K562 (cell line): ENCODE measurements around the gene CDK14. TPM values are rescaled to one million over a fixed set of nuclear protein-coding genes. Genes with fewer than 3 reads are reported as not detected.

ENCODE experiments used
- ATAC-seq: fragments of 200-7000 bp; cut with Tn5 transposase; 3 replicates; pipeline ENCODE4 v1.9.1; 2020; ENCODE audit warnings: moderate library complexity
- BruUV-seq: library from RNA; stranded (reverse); fragments of 400-500 nt; replicated peaks from 2 replicates; lab custom pipeline; 2021; lab: Mats Ljungman, UMichigan
- CTCF ChIA-PET: fragments of 300-600 bp; formaldehyde crosslinking; extraction: SDS; loops from one replicate; lab custom pipeline; 2021; ENCODE audit warnings: low intra/inter-chr PET ratio; lab: Yijun Ruan, JAX
- POLR2A ChIA-PET: fragments of 300-600, 350-650 bp; sonication (Branson Sonifier 250); formaldehyde crosslinking; extraction: SDS; loops from one replicate; lab custom pipeline; 2021; ENCODE audit warnings: antibody characterized with exemption, inconsistent platforms; lab: Yijun Ruan, JAX
- DNase-seq, 4 experiments: peaks; one replicate each; pipeline versions ENCODE4 v3.0.0 to v3.0.0-alpha.2; 2011 to 2018; ENCODE audit warnings: low spot score in 3 of 4, mixed read lengths in 3 of 4; ENCODE audit errors: extremely low read depth in 1 of 4
- FAIRE-seq: peaks from 2 replicates; lab custom pipeline; 2011; peaks lifted over from hg19 to GRCh38; lab: Jason Lieb, UNC
- H2AFZ ChIP-seq: 2 replicates; pipeline ENCODE4 v1.6.0; 2011; ENCODE audit warnings: low read depth, low read length, control low read depth, inconsistent platforms
- H3K27ac ChIP-seq: fragments of 200-600 bp; 3 replicates; pipeline ENCODE4 v1.8.0; 2011; ENCODE audit warnings: low read depth, mild to moderate bottlenecking, control low read depth, inconsistent platforms, low read length, moderate library complexity, mixed read lengths; ENCODE audit errors: extremely low read depth
- H3K27me3 ChIP-seq, 2 experiments: fragments of 300-600 bp in 1 of 2; 2 replicates in 1 of 2; 3 replicates in 1 of 2; pipeline versions ENCODE4 v1.6.0 to v1.8.0; 2011; ENCODE audit warnings: inconsistent platforms in 2 of 2, low read length in 2 of 2, mild to moderate bottlenecking in 1 of 2, mixed read lengths in 1 of 2, moderate library complexity in 1 of 2; ENCODE audit not compliant: control insufficient read depth in 2 of 2, insufficient read depth in 2 of 2
- H3K36me3 ChIP-seq: fragments of 300-600 bp; 3 replicates; pipeline ENCODE4 v1.8.0; 2011; ENCODE audit warnings: mild to moderate bottlenecking, low read length, inconsistent platforms; ENCODE audit not compliant: control insufficient read depth, insufficient read depth
- H3K4me1 ChIP-seq, 2 experiments: fragments of 200-600 bp in 1 of 2; replicated peaks in 1 of 2; 2 replicates in 1 of 2; 3 replicates in 1 of 2; pipeline versions ENCODE4 v1.5.1 to v1.8.0; 2011; ENCODE audit warnings: inconsistent platforms in 2 of 2, low read length in 2 of 2, mild to moderate bottlenecking in 1 of 2, mixed read lengths in 1 of 2, moderate library complexity in 1 of 2; ENCODE audit not compliant: control insufficient read depth in 2 of 2, insufficient read depth in 2 of 2
- H3K4me2 ChIP-seq: 2 replicates; pipeline ENCODE4 v1.6.1; 2011; ENCODE audit warnings: low read length, control low read depth, inconsistent platforms, mixed read lengths; ENCODE audit not compliant: insufficient read depth
- H3K4me3 ChIP-seq: fragments of 200-600 bp; sonication (generic), shearing (Covaris generic); 2 replicates; pipeline ENCODE4 v1.5.1; 2016; ENCODE audit warnings: control low read depth, inconsistent platforms
- H3K79me2 ChIP-seq: fragments of 200-600 bp; 3 replicates; pipeline ENCODE4 v1.8.0; 2011; ENCODE audit warnings: low read length, inconsistent platforms; ENCODE audit not compliant: control insufficient read depth, insufficient read depth
- H3K9ac ChIP-seq, 2 experiments: 2 replicates each; pipeline versions ENCODE4 v1.6.0 to v1.6.1; 2011; ENCODE audit warnings: low read depth in 2 of 2, low read length in 2 of 2, control low read depth in 1 of 2, inconsistent platforms in 1 of 2, mild to moderate bottlenecking in 1 of 2, mixed read lengths in 1 of 2; ENCODE audit not compliant: insufficient read depth in 1 of 2
- H3K9me1 ChIP-seq: one replicate; pipeline ENCODE4 v1.6.0; 2011; ENCODE audit warnings: inconsistent platforms, mild to moderate bottlenecking, low read length, moderate library complexity; ENCODE audit not compliant: control insufficient read depth, insufficient read depth
- H3K9me3 ChIP-seq: replicated peaks from 2 replicates; pipeline ENCODE4 v1.5.1; 2011; ENCODE audit warnings: low read depth, low read length, inconsistent platforms; ENCODE audit not compliant: control insufficient read depth, insufficient read depth
- H4K20me1 ChIP-seq: replicated peaks from 2 replicates; pipeline ENCODE4 v1.6.1; 2011; ENCODE audit warnings: low read length, inconsistent platforms, mixed read lengths; ENCODE audit not compliant: control insufficient read depth, insufficient read depth
- KLF10 ChIP-seq: fragments of 250-450 bp; sonication (Bioruptor Pico); IDR thresholded peaks from 2 replicates; pipeline ENCODE4 v1.6.1; 2021; ENCODE audit warnings: matching md5 sums
- POU5F1 ChIP-seq: fragments of 150-350 bp; IDR thresholded peaks from 2 replicates; pipeline ENCODE4 v1.6.1; 2014; ENCODE audit warnings: borderline replicate concordance, low read length, low read depth, mild to moderate bottlenecking; ENCODE audit not compliant: partially characterized antibody
- SOX6 ChIP-seq: fragments of 450-650 bp; IDR thresholded peaks from 2 replicates; pipeline ENCODE4 v1.6.1; 2014; ENCODE audit warnings: mild to moderate bottlenecking
- ZNF780A ChIP-seq: fragments of 250-450 bp; sonication (Bioruptor Pico); IDR thresholded peaks from 2 replicates; pipeline ENCODE4 v1.5.0; 2021; ENCODE audit warnings: mild to moderate bottlenecking
- ZNF79 ChIP-seq: fragments of 250-450 bp; sonication (Bioruptor Pico); IDR thresholded peaks from 2 replicates; pipeline ENCODE4 v1.4.0; 2020; ENCODE audit warnings: low read depth, mild to moderate bottlenecking, moderate library complexity
- WGBS: fragments of 100-300 bp; shearing (Covaris generic); methylation state at CpG from one replicate; pipeline ENCODE4 v1.1.6; 2016; ENCODE audit warnings: low coverage, mixed read lengths; ENCODE audit not compliant: insufficient coverage; ENCODE audit errors: missing lambda C conversion rate; 5-methylcytosine and 5-hydroxymethylcytosine counted together
- in situ Hi-C: fragments of 300-500 bp; cut with MboI; formaldehyde crosslinking; loops from 4 replicates; pipeline ENCODE4 v1.15.0; 2018; ENCODE audit warnings: inconsistent platforms, mixed read lengths
- intact Hi-C: fragments of 100-400 bp; cut with micrococcal nuclease; formaldehyde crosslinking; loops from 2 replicates; pipeline ENCODE4 v1.14.2; 2022
- polyA plus RNA-seq, 8 experiments: library from polyadenylated mRNA; depleted of rRNA in 4 of 8; stranded (reverse) in 5 of 8; unstranded in 3 of 8; fragments of >200 nt; fragmentation: Nextera tagmentation in 2 of 8; fragmentation: Illumina TruSeq in 1 of 8; extraction: Ambion mirVana in 2 of 8; extraction: Trizol in 1 of 8; gene quantifications; 2 replicates each; pipeline versions ENCODE4 v1.2.1 to v1.2.3, GENCODE V29; 2011 to 2014; ENCODE audit warnings: inconsistent platforms in 1 of 8, missing spikeins in 1 of 8
- total RNA-seq, 7 experiments: library from RNA; depleted of rRNA in 6 of 7; stranded (reverse); fragments of >200 nt in 6 of 7; fragmentation: Illumina TruSeq in 2 of 7; extraction: Trizol in 2 of 7; gene quantifications; 2 replicates each; pipeline versions ENCODE4 v1.2.1 to v1.2.3, GENCODE V29; 2011 to 2021; ENCODE audit warnings: low replicate concordance in 1 of 7
- TF ChIP-seq, protein P1 (sequence below): sonication (generic); formaldehyde crosslinking; IDR thresholded peaks from 2 replicates; pipeline ENCODE4 v1.8.0; 2022; ENCODE audit warnings: missing genetic modification reagents, mild to moderate bottlenecking, borderline replicate concordance

CDK14 gene
- total and polyA plus RNA-seq, 9 of the 15 experiments (the other 6 are each of a cell fraction or from before 2014, with no cell fraction given) = 0.03 to 0.91 (median 0.16) TPM

DNA sequence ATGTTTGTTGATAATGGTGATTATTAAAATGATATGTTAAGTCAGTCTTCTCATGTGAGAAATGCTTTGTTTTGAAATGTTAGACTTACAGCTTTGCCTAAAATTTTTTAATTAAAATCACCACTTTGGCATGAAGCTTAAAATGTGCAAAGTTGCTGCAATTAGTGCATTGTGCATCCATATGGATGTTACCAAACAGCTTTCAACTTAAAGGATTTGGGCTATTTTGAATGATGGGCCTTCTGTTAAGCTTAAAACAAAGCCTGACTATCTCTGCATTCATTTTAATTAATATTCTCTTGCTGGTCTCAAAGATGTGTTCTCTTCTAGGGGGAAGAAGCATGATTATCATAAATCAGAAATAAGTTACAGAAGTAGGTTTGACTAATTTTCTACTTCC lies 603.5 kb downstream of the CDK14 start:
- H3K4me2 ChIP-seq = no peak overlapping the region
- ChIA-PET CTCF (no interaction called here), POLR2A (no interaction called here)
- H4K20me1 ChIP-seq = no peaks in the 10 kb centered on the region
- no peak overlapping the region for H3K4me3 ChIP-seq
- DNase-seq (no peak), ATAC-seq (no peak), FAIRE-seq (no peak)
- no TSS peak for BruUV-seq
- intact Hi-C loops = no loop called here
- no peak overlapping the region for H3K27ac ChIP-seq
- H3K79me2 ChIP-seq = no peaks in the 10 kb centered on the region
- in situ Hi-C loops = no loop called here
- H3K27me3 ChIP-seq = peaks cover 2 to 3% of the 10 kb centered on the region in 2 experiments; a peak in 2 of 5 replicates
- H3K9me1 ChIP-seq = no peaks in the 10 kb centered on the region
- H3K9me3 ChIP-seq = no peaks in the 10 kb centered on the region
- H3K9ac ChIP-seq = no peak overlapping the region
- no peak overlapping the region for H2AFZ ChIP-seq
- TF ChIP-seq, protein P1, sequence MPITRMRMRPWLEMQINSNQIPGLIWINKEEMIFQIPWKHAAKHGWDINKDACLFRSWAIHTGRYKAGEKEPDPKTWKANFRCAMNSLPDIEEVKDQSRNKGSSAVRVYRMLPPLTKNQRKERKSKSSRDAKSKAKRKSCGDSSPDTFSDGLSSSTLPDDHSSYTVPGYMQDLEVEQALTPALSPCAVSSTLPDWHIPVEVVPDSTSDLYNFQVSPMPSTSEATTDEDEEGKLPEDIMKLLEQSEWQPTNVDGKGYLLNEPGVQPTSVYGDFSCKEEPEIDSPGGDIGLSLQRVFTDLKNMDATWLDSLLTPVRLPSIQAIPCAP (CRISPR knock-in tag) = no peak
- no peak for TF ChIP-seq ZNF780A (CRISPR knock-in tag)
- H3K36me3 ChIP-seq = no peaks in the 10 kb centered on the region
- no peaks in the 10 kb centered on the region for H3K4me1 ChIP-seq

DNA sequence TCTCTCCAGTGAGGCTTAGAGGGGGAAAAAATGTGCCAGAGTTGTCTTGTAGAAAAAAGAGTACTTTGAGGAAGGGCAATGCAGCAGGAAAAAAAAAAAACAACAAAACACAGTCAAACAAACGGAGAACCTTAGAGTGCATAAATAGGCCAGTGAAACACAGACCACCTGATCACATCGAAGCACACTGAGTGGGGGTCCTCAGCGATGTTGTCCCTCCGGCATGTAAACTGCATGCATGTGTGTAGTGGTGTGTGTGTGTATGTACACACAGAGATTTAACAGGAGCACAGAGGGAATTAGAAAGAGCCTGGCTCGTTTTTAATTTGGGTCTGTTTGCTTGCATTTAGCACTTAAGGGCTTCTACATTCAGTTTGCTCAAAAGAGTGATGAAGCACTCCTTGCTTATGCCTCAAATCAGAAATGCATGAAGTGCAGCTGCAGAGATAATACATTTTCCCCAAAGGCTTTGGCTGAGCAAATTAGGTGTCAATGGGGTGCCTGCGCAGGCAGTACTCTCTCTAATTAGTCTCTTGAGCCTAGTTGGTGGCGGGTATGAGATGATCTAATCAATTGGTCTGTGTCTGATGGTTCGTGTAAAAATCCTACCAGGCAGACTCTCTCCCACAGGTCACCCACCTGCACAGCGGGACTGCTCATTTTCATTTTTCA lies 605.5 kb downstream of the CDK14 start:
- BruUV-seq = no TSS peak
- WGBS = 1% methylated on average over 9 of the region's 9 CpGs
- ATAC-seq (no peak), FAIRE-seq (no peak), DNase-seq (no peak)
- Histone ChIP-seq H3K4me1 (no peaks in the 10 kb centered on the region), H3K9me1 (no peaks in the 10 kb centered on the region), H4K20me1 (no peaks in the 10 kb centered on the region), H3K27ac (no peak overlapping the region), H3K9ac (no peak overlapping the region), H3K36me3 (no peaks in the 10 kb centered on the region), H2AFZ (no peak overlapping the region), H3K4me2 (no peak overlapping the region), H3K79me2 (no peaks in the 10 kb centered on the region), H3K4me3 (no peak overlapping the region), H3K27me3 (peaks cover 0 to 3% of the 10 kb centered on the region in 2 experiments; a peak in 2 of 5 replicates), H3K9me3 (no peaks in the 10 kb centered on the region)
- in situ Hi-C loops (no loop called here), intact Hi-C loops (no loop called here)
- ChIA-PET CTCF (no interaction called here), POLR2A (no interaction called here)
- TF ChIP-seq SOX6 = no peak
- no peak for TF ChIP-seq POU5F1
- TF ChIP-seq ZNF79 = no peak
- no peak for TF ChIP-seq KLF10 (CRISPR knock-in tag)
